Measurements from ENCODE around the gene MAPK13.
"Not testable (repeated sequence)": the region's sequence is repeated elsewhere in the genome, so short reads cannot be mapped to it uniquely, and the experiment has no call there.

MAPK13 gene

GRCh38 chr6:36126553-36127458 is 3.5 kb upstream of the MAPK13 start:
- DNase-seq: no peak
- TF ChIP-seq POLR2A (IDR thresholded peaks at IDR 0.05; ENCODE audit: low read length): no peak
- no peak for TF ChIP-seq GATA1 (IDR thresholded peaks at IDR 0.05; ENCODE audit: low read depth, low read length)

GRCh38 chr6:36127462-36128016 is 2.8 kb upstream of the MAPK13 start:
- no peak for DNase-seq
- TF ChIP-seq POLR2A (IDR thresholded peaks at IDR 0.05; ENCODE audit: low read length) (no peak), GATA1 (IDR thresholded peaks at IDR 0.05; ENCODE audit: low read depth, low read length) (no peak)

GRCh38 chr6:36128073-36128472 is 2.2 kb upstream of the MAPK13 start:
- TF ChIP-seq POLR2A (IDR thresholded peaks at IDR 0.05; ENCODE audit: low read length) (no peak), GATA1 (IDR thresholded peaks at IDR 0.05; ENCODE audit: low read depth, low read length) (no peak)
- DNase-seq: no peak

GRCh38 chr6:36128793-36129192 is 1.5 kb upstream of the MAPK13 start:
- TF ChIP-seq GATA1 (IDR thresholded peaks at IDR 0.05; ENCODE audit: low read depth, low read length) (no peak), POLR2A (IDR thresholded peaks at IDR 0.05; ENCODE audit: low read length) (no peak)
- no peak for DNase-seq

GRCh38 chr6:36129334-36129733 is 979 bp upstream of the MAPK13 start:
- not testable (repeated sequence) for DNase-seq

- peak in 1 of 2 experiments; percentile 41 for DNase-seq
- no peak for TF ChIP-seq GATA1 (IDR thresholded peaks at IDR 0.05; ENCODE audit: low read depth, low read length)
- TF ChIP-seq POLR2A (IDR thresholded peaks at IDR 0.05; ENCODE audit: low read length): no peak
These were observed 576 bp downstream of the MAPK13 start for GRCh38 chr6:36130667-36131510.

GRCh38 chr6:36131511-36132245 is 1.4 kb downstream of the MAPK13 start:
- DNase-seq: peak; percentile 64 to 67
- TF ChIP-seq POLR2A (IDR thresholded peaks at IDR 0.05; ENCODE audit: low read length) (no peak), GATA1 (IDR thresholded peaks at IDR 0.05; ENCODE audit: low read depth, low read length) (peak; percentile 31)

GRCh38 chr6:36132246-36132895 is 2.1 kb downstream of the MAPK13 start:
- no peak for DNase-seq
- TF ChIP-seq POLR2A (IDR thresholded peaks at IDR 0.05; ENCODE audit: low read length): no peak

- no peak for DNase-seq
- TF ChIP-seq POLR2A (IDR thresholded peaks at IDR 0.05; ENCODE audit: low read length) (no peak), GATA1 (IDR thresholded peaks at IDR 0.05; ENCODE audit: low read depth, low read length) (no peak)
These were observed 2.8 kb downstream of the MAPK13 start for GRCh38 chr6:36133148-36133547.

- DNase-seq: no peak
- TF ChIP-seq POLR2A (IDR thresholded peaks at IDR 0.05; ENCODE audit: low read length) (no peak), GATA1 (IDR thresholded peaks at IDR 0.05; ENCODE audit: low read depth, low read length) (no peak)
These were observed 3.6 kb downstream of the MAPK13 start for GRCh38 chr6:36133912-36134311.

GRCh38 chr6:36135053-36135731 is 4.9 kb downstream of the MAPK13 start:
- TF ChIP-seq POLR2A (IDR thresholded peaks at IDR 0.05; ENCODE audit: low read length) (no peak), GATA1 (IDR thresholded peaks at IDR 0.05; ENCODE audit: low read depth, low read length) (no peak)
- no peak for DNase-seq

- TF ChIP-seq POLR2A (IDR thresholded peaks at IDR 0.05; ENCODE audit: low read length) (no peak), GATA1 (IDR thresholded peaks at IDR 0.05; ENCODE audit: low read depth, low read length) (no peak)
- DNase-seq: no peak
These were observed 5.7 kb downstream of the MAPK13 start for GRCh38 chr6:36136034-36136433.

GRCh38 chr6:36136551-36136950 is 6.2 kb downstream of the MAPK13 start:
- no peak for TF ChIP-seq POLR2A (IDR thresholded peaks at IDR 0.05; ENCODE audit: low read length)
- TF ChIP-seq GATA1 (IDR thresholded peaks at IDR 0.05; ENCODE audit: low read depth, low read length): no peak
- no peak for DNase-seq
